Dermis lymphatic vessel endothelial cell (primary cell): ENCODE results near the gene LGMN. TPM values are rescaled to one million over a fixed set of nuclear protein-coding genes. Genes with fewer than 3 reads are reported as not detected.

Source experiments
- total RNA-seq: library from RNA; depleted of rRNA; stranded (reverse); fragments of >200 nt; gene quantifications from 2 replicates; pipeline ENCODE4 v1.2.1, GENCODE V29; 2014

Gene LGMN
- 154 and 215 TPM in 2 replicates for total RNA-seq

GRCh38 chr14:92748259-92749016 lies at the start of gene LGMN:
Gene LGMN, minus strand, starts transcription at chr14:92748627. Its CDS starts 15,841 bp downstream, at chr14:92732786.

GRCh38 chr14:92793709-92794546 lies 45.5 kb upstream of the LGMN start, which contains the start of gene GOLGA5:
Gene GOLGA5, plus strand, starts transcription at chr14:92794305. Its CDS starts 3,133 bp downstream, at chr14:92797438.

Other genes starting within 250 kb of the LGMN start
- gene RIN3, start 234.8 kb downstream of the LGMN start, total RNA-seq = 3.9 and 4.1 TPM in 2 replicates
- 31.1 and 31.6 TPM in 2 replicates for gene GOLGA5, start 45.7 kb upstream of the LGMN start, total RNA-seq
- gene CHGA, start 174.5 kb upstream of the LGMN start, total RNA-seq = not detected in 2 replicates